ENCODE data around the gene PLEKHH1. TPM values are rescaled to one million over a fixed set of nuclear protein-coding genes. Genes with fewer than 3 reads are reported as not detected.

PLEKHH1 gene
- 1 to 10 TPM; 1.0 to 1.2 TPM for total RNA-seq

- ATAC-seq (replicated peaks in 1 of 2) (peak; percentile 96 to 98), DNase-seq (peak; percentile 65 to 74)
- H3K4me1 Mint-ChIP-seq (ENCODE audit: low read depth), result no peaks in the 10 kb centered on the region
- no peak within 1 kb of the TSS for H3K27ac Mint-ChIP-seq
- H3K4me3 Mint-ChIP-seq, result peak within 1 kb of the TSS; percentile 72 to 78
- H3K9me3 Mint-ChIP-seq, result no peaks in the 10 kb centered on the region
- no peaks in the 10 kb centered on the region for H3K36me3 Mint-ChIP-seq (ENCODE audit: insufficient read depth in 2 of 2)
- H3K27me3 Mint-ChIP-seq (ENCODE audit: low read depth), result peaks cover 47% of the 10 kb centered on the region
Observed at GRCh38 chr14:67532998-67533753, at the start of gene PLEKHH1. PLEKHH1 (plus strand) TSS chr14:67533290; CDS start chr14:67541868, 8,578 bp downstream.

- Mint-ChIP-seq H3K4me3 (no peak overlapping the region), H3K27me3 (ENCODE audit: low read depth) (no peaks in the 10 kb centered on the region), H3K36me3 (ENCODE audit: insufficient read depth in 2 of 2) (peaks cover 2 to 4% of the 10 kb centered on the region in 2 donors), H3K9me3 (peaks cover 0 to 4% of the 10 kb centered on the region in 2 donors), H3K4me1 (ENCODE audit: low read depth) (peaks cover 41% of the 10 kb centered on the region), H3K27ac (no peak overlapping the region)
- DNase-seq (no peak), ATAC-seq (replicated peaks in 1 of 2) (no peak)
Observed at GRCh38 chr14:67483579-67484285, 49.4 kb upstream of the PLEKHH1 start.

GRCh38 chr14:67485501-67486095 is 47.5 kb upstream of the PLEKHH1 start:
- no peak for DNase-seq
- peaks cover 2% of the 10 kb centered on the region for H3K27me3 Mint-ChIP-seq (ENCODE audit: low read depth)
- peaks cover 51% of the 10 kb centered on the region for H3K4me1 Mint-ChIP-seq (ENCODE audit: low read depth)
- peaks cover 0 to 4% of the 10 kb centered on the region in 2 donors for H3K9me3 Mint-ChIP-seq
- H3K27ac Mint-ChIP-seq, result no peak overlapping the region
- no peak for ATAC-seq (replicated peaks in 1 of 2)
- H3K4me3 Mint-ChIP-seq, result no peak overlapping the region
- H3K36me3 Mint-ChIP-seq (ENCODE audit: insufficient read depth in 2 of 2), result peaks cover 2 to 4% of the 10 kb centered on the region in 2 donors

GRCh38 chr14:67486890-67487289 is 46.2 kb upstream of the PLEKHH1 start:
- DNase-seq (no peak), ATAC-seq (replicated peaks in 1 of 2) (no peak)
- no peak overlapping the region for H3K4me3 Mint-ChIP-seq
- H3K27ac Mint-ChIP-seq, result no peak overlapping the region
- peaks cover 2 to 4% of the 10 kb centered on the region in 2 donors for H3K36me3 Mint-ChIP-seq (ENCODE audit: insufficient read depth in 2 of 2)
- H3K9me3 Mint-ChIP-seq, result peaks cover 0 to 4% of the 10 kb centered on the region in 2 donors
- peaks cover 8% of the 10 kb centered on the region for H3K27me3 Mint-ChIP-seq (ENCODE audit: low read depth)
- H3K4me1 Mint-ChIP-seq (ENCODE audit: low read depth), result peaks cover 50% of the 10 kb centered on the region

DNA sequence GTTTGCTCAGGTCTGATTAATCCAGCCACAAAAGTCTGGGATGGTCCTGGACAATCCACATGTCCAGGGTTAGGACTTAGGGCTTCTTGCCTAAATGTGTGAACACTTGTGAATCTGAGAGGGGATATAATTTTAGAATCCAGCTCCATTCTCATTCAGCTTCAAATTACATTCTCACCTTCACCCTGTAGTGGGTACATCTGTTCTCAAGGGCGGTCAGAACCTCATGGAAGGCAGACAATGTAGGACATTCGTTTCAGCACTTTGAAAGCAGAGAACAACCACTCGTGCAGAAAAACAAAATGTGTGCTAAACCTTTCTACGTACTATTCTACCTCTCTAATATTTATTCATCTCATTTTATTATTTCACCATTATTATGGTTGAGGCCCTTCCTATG is 45.8 kb upstream of the PLEKHH1 start:
- DNase-seq (no peak), ATAC-seq (replicated peaks in 1 of 2) (no peak)
- Mint-ChIP-seq H3K4me1 (ENCODE audit: low read depth) (peaks cover 50% of the 10 kb centered on the region), H3K27me3 (ENCODE audit: low read depth) (peaks cover 12% of the 10 kb centered on the region), H3K36me3 (ENCODE audit: insufficient read depth in 2 of 2) (peaks cover 2 to 4% of the 10 kb centered on the region in 2 donors), H3K4me3 (peak overlapping the region in 1 of 2 donors; percentile 78), H3K9me3 (peaks cover 0 to 4% of the 10 kb centered on the region in 2 donors), H3K27ac (no peak overlapping the region)

DNA sequence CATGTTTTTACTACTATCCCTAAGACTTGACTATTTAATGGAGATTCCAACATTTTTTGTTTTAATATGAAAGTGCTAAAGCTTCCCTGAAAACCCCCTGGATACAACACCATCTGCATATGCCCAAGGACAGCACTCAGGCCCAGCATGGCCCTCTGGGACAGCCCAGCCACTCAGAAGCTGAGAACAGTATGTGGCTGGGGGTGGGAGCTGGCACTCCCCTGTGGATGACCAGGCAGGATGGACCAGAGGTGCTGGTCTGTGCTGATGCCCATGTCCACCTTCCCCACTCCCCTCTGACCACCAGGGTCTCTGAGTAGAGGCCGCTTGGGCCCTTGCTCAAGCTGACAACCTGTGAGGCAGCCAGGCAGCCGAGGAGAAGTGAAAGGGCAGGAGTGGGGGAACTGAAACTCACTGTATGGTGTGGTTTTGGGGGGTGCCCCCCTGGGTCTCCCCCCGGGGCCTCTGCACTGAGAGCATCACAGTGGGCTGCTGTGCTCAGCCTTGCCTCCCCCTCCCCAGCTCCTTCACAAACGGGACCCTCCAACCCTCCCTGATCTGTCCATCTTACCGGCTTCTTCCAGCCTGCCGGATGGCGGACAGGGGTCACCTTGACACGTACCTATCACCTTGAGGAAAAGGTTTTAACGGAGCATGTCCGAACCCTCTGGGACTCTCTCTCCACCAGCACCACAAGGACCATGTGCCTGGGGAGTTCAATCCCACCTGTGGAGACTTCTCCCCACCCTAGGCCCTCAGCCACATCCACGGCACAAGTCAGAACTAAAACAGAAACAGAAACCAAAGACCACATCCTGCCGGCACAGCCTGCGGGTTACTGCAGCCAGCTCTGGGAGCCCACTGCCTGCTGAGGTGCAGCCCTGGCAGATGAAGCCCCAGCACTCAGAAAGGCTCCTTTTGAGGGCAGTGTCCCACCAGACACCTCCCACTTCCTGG is 44.9 kb upstream of the PLEKHH1 start, which contains the start of gene TMEM229B:
TSS of gene TMEM229B (minus strand) at position 785 of the 957 bp plus-strand sequence. CDS start 14,798 bp downstream, outside the sequence.
- Mint-ChIP-seq H3K36me3 (ENCODE audit: insufficient read depth in 2 of 2) (peaks cover 6 to 8% of the 10 kb centered on the region in 2 donors), H3K4me3 (peak within 1 kb of the TSS; percentile 78 to 82), H3K9me3 (peaks cover 4 to 7% of the 10 kb centered on the region in 2 donors), H3K27ac (peak within 1 kb of the TSS; percentile 70), H3K27me3 (ENCODE audit: low read depth) (peaks cover 12% of the 10 kb centered on the region), H3K4me1 (ENCODE audit: low read depth) (peaks cover 50% of the 10 kb centered on the region)
- DNase-seq (peak; percentile 80 to 86), ATAC-seq (replicated peaks in 1 of 2) (peak; percentile 98 to 99)

DNA sequence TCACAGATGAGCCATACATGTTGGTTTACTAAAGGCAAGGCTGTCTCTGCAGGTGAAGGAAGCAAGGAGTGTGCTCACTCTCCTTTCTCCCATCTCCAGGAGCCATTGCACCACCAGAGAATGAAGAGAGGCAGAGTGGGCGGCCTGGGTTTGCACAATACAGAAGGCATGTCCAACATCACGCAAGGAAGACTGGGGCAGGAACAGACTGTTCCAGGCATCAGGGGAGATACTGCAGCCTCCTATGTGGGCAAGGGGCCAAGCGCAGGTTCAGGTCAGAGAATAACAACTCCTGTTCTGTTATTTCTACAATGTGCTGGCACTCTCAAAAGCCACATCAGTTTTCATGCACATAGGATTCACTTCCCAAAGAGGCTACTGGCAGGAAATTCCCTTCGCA is 42.9 kb upstream of the PLEKHH1 start:
- no peak for DNase-seq
- no peak overlapping the region for H3K27ac Mint-ChIP-seq
- H3K4me1 Mint-ChIP-seq (ENCODE audit: low read depth), result peaks cover 49% of the 10 kb centered on the region
- H3K27me3 Mint-ChIP-seq (ENCODE audit: low read depth), result peaks cover 12% of the 10 kb centered on the region
- H3K36me3 Mint-ChIP-seq (ENCODE audit: insufficient read depth in 2 of 2), result peaks cover 10 to 12% of the 10 kb centered on the region in 2 donors
- peaks cover 7 to 9% of the 10 kb centered on the region in 2 donors for H3K9me3 Mint-ChIP-seq
- ATAC-seq (replicated peaks in 1 of 2), result no peak
- no peak overlapping the region for H3K4me3 Mint-ChIP-seq

- no peak for DNase-seq
- no peak overlapping the region for H3K27ac Mint-ChIP-seq
- peaks cover 10 to 12% of the 10 kb centered on the region in 2 donors for H3K36me3 Mint-ChIP-seq (ENCODE audit: insufficient read depth in 2 of 2)
- peaks cover 38% of the 10 kb centered on the region for H3K4me1 Mint-ChIP-seq (ENCODE audit: low read depth)
- peaks cover 7 to 9% of the 10 kb centered on the region in 2 donors for H3K9me3 Mint-ChIP-seq
- H3K4me3 Mint-ChIP-seq, result no peak overlapping the region
- peaks cover 12% of the 10 kb centered on the region for H3K27me3 Mint-ChIP-seq (ENCODE audit: low read depth)
- ATAC-seq (replicated peaks in 1 of 2), result no peak
Observed at GRCh38 chr14:67491285-67491684, 41.8 kb upstream of the PLEKHH1 start.

GRCh38 chr14:67491741-67492507 is 41.2 kb upstream of the PLEKHH1 start:
- no peak for ATAC-seq (replicated peaks in 1 of 2)
- Mint-ChIP-seq H3K27ac (no peak overlapping the region), H3K9me3 (peaks cover 3 to 9% of the 10 kb centered on the region in 2 donors), H3K36me3 (ENCODE audit: insufficient read depth in 2 of 2) (peaks cover 8% of the 10 kb centered on the region in 2 donors), H3K27me3 (ENCODE audit: low read depth) (peaks cover 12% of the 10 kb centered on the region), H3K4me3 (no peak overlapping the region), H3K4me1 (ENCODE audit: low read depth) (peaks cover 32% of the 10 kb centered on the region)
- no peak for DNase-seq

- Mint-ChIP-seq H3K36me3 (ENCODE audit: insufficient read depth in 2 of 2) (peaks cover 8% of the 10 kb centered on the region in 2 donors), H3K4me1 (ENCODE audit: low read depth) (peaks cover 27% of the 10 kb centered on the region), H3K27me3 (ENCODE audit: low read depth) (peaks cover 12% of the 10 kb centered on the region), H3K9me3 (peaks cover 3 to 9% of the 10 kb centered on the region in 2 donors), H3K27ac (no peak overlapping the region), H3K4me3 (no peak overlapping the region)
- ATAC-seq (replicated peaks in 1 of 2) (no peak), DNase-seq (no peak)
Observed at GRCh38 chr14:67492538-67492937, 40.6 kb upstream of the PLEKHH1 start.

DNA sequence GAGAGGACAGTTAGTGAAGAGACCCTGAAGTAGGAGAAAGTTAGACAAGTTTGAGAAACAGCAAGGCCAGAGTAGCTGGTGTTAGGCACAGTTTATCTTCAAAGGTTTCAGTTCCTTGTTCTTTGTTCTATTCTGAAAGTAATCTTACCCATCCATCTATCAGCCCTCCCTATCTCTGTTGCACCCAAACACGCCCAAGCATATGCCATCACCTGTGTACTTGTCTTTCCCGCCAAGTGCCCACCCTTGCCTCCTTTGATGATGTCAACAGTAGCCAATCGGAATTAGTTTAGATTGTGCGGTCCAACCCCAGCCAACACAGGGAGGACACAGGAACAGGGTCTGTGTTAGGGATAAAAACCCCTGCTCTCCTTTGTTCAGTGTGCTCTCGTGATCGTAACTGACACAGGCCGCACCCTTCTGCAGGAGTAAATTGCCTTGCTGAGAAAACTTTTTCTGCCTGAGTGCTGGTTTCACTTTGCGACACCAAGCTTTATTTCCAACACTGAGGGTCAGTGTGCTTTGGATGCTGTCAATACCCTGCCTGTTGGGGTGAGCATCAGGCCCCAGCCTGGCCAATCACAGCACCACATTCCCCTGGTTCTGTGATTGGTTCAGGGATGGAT is 39.9 kb upstream of the PLEKHH1 start:
- DNase-seq (no peak), ATAC-seq (replicated peaks in 1 of 2) (no peak)
- Mint-ChIP-seq H3K4me1 (ENCODE audit: low read depth) (peaks cover 26% of the 10 kb centered on the region), H3K27me3 (ENCODE audit: low read depth) (peaks cover 12% of the 10 kb centered on the region), H3K9me3 (peaks cover 3 to 9% of the 10 kb centered on the region in 2 donors), H3K36me3 (ENCODE audit: insufficient read depth in 2 of 2) (peaks cover 8% of the 10 kb centered on the region in 2 donors), H3K27ac (no peak overlapping the region), H3K4me3 (no peak overlapping the region)
